Calu3 (cell line): ENCODE measurements around the gene HYKK. TPM values are rescaled to one million over a fixed set of nuclear protein-coding genes. Genes with fewer than 3 reads are reported as not detected.
A peak's percentile ranks its signal among the peaks of the same experiment; 100 is the strongest.

Experiments
- Bru-seq: library from RNA; stranded (reverse); fragments of 400-500 nt; gene quantifications from one replicate; lab custom pipeline; 2021; lab: Mats Ljungman, UMichigan
- BruChase-seq, 2 experiments: library from RNA; stranded (reverse); fragments of 400-500 nt; gene quantifications; one replicate each; lab custom pipeline; 2021; lab: Mats Ljungman, UMichigan
- BruUV-seq: library from RNA; stranded (reverse); fragments of 400-500 nt; replicated peaks from 2 replicates; lab custom pipeline; 2021; lab: Mats Ljungman, UMichigan
- CTCF ChIA-PET: fragments of 300-600 bp; sonication (Branson Sonifier 250); formaldehyde crosslinking; loops from one replicate; lab custom pipeline; 2022; ENCODE audit warnings: antibody characterized with exemption; lab: Charles Lee
- DNase-seq: peaks from one replicate; pipeline ENCODE4 v3.0.0; 2022
- H3K27ac Mint-ChIP-seq: one replicate; pipeline ENCODE4 v1.8.0; 2022; ENCODE audit warnings: mixed read lengths; ENCODE audit not compliant: unreplicated experiment
- H3K27me3 Mint-ChIP-seq: one replicate; pipeline ENCODE4 v1.8.0; 2022; ENCODE audit warnings: mixed read lengths; ENCODE audit not compliant: unreplicated experiment
- H3K36me3 Mint-ChIP-seq: one replicate; pipeline ENCODE4 v1.8.0; 2022; ENCODE audit warnings: mild to moderate bottlenecking, moderate library complexity, mixed read lengths; ENCODE audit not compliant: insufficient read depth, unreplicated experiment
- H3K4me1 Mint-ChIP-seq: one replicate; pipeline ENCODE4 v1.8.0; 2022; ENCODE audit warnings: mild to moderate bottlenecking, low read depth, mixed read lengths; ENCODE audit not compliant: unreplicated experiment
- H3K4me3 Mint-ChIP-seq: one replicate; pipeline ENCODE4 v1.8.0; 2022; ENCODE audit warnings: mild to moderate bottlenecking, low read depth, moderate library complexity, mixed read lengths; ENCODE audit not compliant: unreplicated experiment
- H3K9me3 Mint-ChIP-seq: one replicate; pipeline ENCODE4 v1.8.0; 2022; ENCODE audit warnings: low read depth, mixed read lengths; ENCODE audit not compliant: unreplicated experiment
- intact Hi-C: fragments of 100-400 bp; cut with micrococcal nuclease; formaldehyde crosslinking; loops from one replicate; pipeline ENCODE4 v1.10.0; 2022; ENCODE audit not compliant: unreplicated experiment
- long read RNA-seq: library from polyadenylated mRNA; stranded (forward); transcript quantifications from one replicate; pipeline ENCODE4 v2.0.0, GENCODE V29; 2022
- total RNA-seq: library from RNA; stranded (reverse); gene quantifications from 2 replicates; pipeline ENCODE4 v1.2.3, GENCODE V29; 2022
- TF ChIP-seq, protein P1 (sequence below): fragments of 200-600 bp; IDR thresholded peaks from one replicate; pipeline ENCODE4 v1.8.0; 2022; ENCODE audit warnings: antibody characterized with exemption; ENCODE audit not compliant: unreplicated experiment

The HYKK gene, protein sequence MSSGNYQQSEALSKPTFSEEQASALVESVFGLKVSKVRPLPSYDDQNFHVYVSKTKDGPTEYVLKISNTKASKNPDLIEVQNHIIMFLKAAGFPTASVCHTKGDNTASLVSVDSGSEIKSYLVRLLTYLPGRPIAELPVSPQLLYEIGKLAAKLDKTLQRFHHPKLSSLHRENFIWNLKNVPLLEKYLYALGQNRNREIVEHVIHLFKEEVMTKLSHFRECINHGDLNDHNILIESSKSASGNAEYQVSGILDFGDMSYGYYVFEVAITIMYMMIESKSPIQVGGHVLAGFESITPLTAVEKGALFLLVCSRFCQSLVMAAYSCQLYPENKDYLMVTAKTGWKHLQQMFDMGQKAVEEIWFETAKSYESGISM
- total RNA-seq, result 11.6 and 15.7 TPM in 2 replicates
- Bru-seq, nascent RNA, result percentile 58 among the genes with signal in this experiment
- BruChase-seq, experiment 1, labeled RNA remaining after a 6-hour chase, result percentile 60 among the genes with signal in this experiment
- BruChase-seq, experiment 2, labeled RNA remaining after a 2-hour chase, result percentile 61 among the genes with signal in this experiment
- long read RNA-seq, partial matches to known transcripts, result 3 of 9 reads
- long read RNA-seq, other reads (novel, unspliced or antisense), result 2 of 9 reads

DNA sequence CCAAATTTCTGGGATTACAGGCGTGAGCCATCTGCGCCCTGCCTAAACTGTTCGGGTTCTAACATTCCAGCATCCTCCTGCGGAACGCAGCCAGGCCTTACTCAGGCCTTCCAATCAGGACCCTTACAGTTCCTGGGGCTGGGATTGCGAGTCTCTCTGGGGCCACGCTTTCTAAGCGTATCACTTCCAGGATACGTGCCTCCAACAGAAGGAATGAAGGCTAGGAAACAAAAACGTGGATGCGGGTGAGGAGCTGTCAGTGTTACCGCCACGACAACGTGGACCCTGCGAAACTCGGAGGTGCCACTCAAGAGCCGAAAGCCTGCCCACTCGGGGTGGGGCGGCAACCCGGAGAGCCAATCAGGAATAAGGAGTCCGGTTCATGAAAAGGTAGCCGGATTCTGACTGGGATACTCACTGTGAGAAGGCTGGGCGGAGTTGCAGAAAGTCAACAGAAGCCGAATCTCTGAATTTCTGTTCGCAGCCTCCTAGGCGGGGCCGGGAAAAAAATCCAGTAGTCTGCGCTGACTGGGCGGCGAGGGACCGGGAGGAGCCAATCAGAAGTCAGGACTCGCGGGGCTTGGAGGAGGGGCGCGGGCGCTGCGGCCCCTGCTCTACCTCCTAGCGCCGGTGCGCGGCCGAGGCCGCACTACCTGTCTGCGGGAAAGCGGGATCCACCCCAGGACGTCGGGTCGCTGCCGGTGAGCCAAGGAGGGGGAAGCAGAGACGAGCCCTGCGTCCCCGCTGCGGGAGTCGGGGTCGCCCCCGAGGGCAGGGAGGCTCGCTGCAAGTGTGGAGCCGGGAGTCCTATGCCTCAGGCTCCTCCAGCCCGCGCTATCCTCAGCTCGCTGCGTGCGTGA is at the start of gene HYKK:
TSS of gene HYKK (plus strand) at position 607 of the 860 bp plus-strand sequence. CDS start 5,512 bp downstream, outside the sequence.
- CTCF ChIA-PET, result interaction anchor here (0.8 kb wide), 2 partner anchors 58 to 59 kb away, joined by 3 read pairs; no protein-coding TSS in a partner anchor

DNA sequence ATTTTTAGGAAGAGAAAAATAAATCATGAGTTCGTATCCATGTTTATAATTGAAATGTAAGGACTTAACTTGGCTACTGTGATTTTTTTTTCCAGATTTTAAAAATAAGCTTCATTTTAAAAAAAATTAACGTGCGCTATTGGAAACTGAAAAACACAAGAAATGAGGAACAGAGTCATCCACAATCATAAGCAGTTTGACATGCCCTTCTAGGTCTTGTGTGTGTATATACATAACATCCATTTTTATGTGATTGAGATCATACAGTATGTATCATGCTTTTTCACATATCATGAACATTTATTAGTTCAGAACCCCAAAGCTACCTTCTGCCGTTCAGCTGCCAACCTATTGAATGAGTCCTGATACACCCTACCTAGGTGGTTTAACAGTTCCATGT is 46.6 kb upstream of the HYKK start:
- no peak overlapping the region for H3K27ac Mint-ChIP-seq
- TF ChIP-seq, protein P1, sequence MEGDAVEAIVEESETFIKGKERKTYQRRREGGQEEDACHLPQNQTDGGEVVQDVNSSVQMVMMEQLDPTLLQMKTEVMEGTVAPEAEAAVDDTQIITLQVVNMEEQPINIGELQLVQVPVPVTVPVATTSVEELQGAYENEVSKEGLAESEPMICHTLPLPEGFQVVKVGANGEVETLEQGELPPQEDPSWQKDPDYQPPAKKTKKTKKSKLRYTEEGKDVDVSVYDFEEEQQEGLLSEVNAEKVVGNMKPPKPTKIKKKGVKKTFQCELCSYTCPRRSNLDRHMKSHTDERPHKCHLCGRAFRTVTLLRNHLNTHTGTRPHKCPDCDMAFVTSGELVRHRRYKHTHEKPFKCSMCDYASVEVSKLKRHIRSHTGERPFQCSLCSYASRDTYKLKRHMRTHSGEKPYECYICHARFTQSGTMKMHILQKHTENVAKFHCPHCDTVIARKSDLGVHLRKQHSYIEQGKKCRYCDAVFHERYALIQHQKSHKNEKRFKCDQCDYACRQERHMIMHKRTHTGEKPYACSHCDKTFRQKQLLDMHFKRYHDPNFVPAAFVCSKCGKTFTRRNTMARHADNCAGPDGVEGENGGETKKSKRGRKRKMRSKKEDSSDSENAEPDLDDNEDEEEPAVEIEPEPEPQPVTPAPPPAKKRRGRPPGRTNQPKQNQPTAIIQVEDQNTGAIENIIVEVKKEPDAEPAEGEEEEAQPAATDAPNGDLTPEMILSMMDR, result no peak
- CTCF ChIA-PET, result interaction anchor here (1.0 kb wide), 1 partner anchor 104 kb away, joined by 7 read pairs; no protein-coding TSS in a partner anchor

More for the DNA sequence above, at the start of gene HYKK:
- no peaks in the 10 kb centered on the region for H3K9me3 Mint-ChIP-seq
- peak within 1 kb of the TSS; percentile 88 for H3K4me3 Mint-ChIP-seq
- peaks cover 35% of the 10 kb centered on the region for H3K36me3 Mint-ChIP-seq
- DNase-seq, result peak; percentile 98
- H3K27ac Mint-ChIP-seq, result peak within 1 kb of the TSS; percentile 63
- BruUV-seq, result no TSS peak
- no peaks in the 10 kb centered on the region for H3K4me1 Mint-ChIP-seq
- intact Hi-C loops, result no loop called here
- TF ChIP-seq, protein P1, result peak; percentile 25
- H3K27me3 Mint-ChIP-seq, result no peaks in the 10 kb centered on the region

DNA sequence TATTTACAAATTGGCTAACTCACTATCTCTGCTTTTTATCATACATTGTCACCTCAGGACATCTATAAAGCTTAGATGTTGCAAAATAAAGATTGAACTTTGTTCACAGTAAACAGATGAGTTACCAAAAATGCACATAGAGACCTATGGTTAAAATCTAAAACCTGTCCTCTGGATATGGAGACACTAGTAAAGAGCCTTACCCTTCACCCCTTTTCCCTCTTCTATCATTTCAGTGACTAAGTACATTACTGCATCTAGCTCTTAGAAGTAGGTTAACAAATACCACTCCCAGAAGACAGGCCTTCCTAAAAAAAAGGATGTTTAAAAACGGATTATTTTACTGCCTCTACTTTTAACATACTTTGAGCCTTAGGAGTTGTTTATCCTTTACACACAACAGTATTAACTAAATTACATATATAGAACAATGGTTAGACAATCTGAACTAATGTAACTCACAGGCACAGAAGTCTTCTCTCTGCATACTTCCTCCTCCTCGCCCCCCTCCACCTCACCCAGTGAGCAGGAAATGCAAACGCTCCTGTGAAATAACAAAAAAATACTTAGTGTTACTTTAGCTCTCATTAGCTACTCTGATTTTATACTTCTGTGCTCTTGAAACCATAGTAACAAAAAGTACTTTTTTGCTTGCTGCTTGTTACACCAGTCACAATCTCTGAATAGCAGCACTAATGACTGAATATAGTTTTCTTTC is 46.0 kb upstream of the HYKK start:
- no peaks in the 10 kb centered on the region for H3K9me3 Mint-ChIP-seq

More for the DNA sequence above, 46.6 kb upstream of the HYKK start:
- no TSS peak for BruUV-seq
- Mint-ChIP-seq H3K36me3 (peaks cover 33% of the 10 kb centered on the region), H3K4me1 (peaks cover 23% of the 10 kb centered on the region), H3K9me3 (no peaks in the 10 kb centered on the region), H3K4me3 (no peak overlapping the region), H3K27me3 (no peaks in the 10 kb centered on the region)
- intact Hi-C loops, result no loop called here
- no peak for DNase-seq

More for the DNA sequence above, 46.0 kb upstream of the HYKK start:
- TF ChIP-seq, protein P1, result no peak
- CTCF ChIA-PET, result no interaction called here
- BruUV-seq, result no TSS peak
- Mint-ChIP-seq H3K27ac (no peak overlapping the region), H3K4me1 (peaks cover 22% of the 10 kb centered on the region), H3K27me3 (no peaks in the 10 kb centered on the region), H3K36me3 (peaks cover 38% of the 10 kb centered on the region), H3K4me3 (no peak overlapping the region)
- DNase-seq, result no peak
- intact Hi-C loops, result no loop called here
